NCI-H446 treated with DMSO at 0.1 percent for 48 hours (cell line): ENCODE results near the gene STAT4.

Experiments
- DNase-seq: peaks from one replicate; lab custom pipeline; 2025; lab: John Stamatoyannopoulos, UW

The STAT4 gene

GRCh38 chr2:191043438-191043837, 107.4 kb downstream of the STAT4 start:
- DNase-seq = no peak

GRCh38 chr2:191041418-191042161, 109.2 kb downstream of the STAT4 start:
- DNase-seq = no peak

DNA sequence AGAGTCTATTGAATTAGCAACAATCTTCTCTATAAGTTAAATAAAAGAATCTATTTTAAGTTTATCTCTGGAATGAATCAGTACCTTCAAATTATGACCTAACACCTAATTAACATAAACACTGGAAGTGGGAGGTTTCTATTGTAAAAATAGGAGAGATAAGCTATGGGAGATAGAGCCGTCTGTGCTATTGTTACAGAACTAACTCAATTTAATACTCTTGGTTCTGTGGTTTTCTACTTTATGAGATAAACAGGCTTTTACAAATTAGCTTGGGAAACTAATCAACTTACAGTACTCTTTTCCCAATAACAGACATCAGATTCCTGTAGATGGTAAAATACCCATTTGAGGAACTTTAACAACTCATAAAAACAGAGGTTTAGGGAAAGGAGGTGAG, 111.2 kb downstream of the STAT4 start:
- DNase-seq = no peak

DNA sequence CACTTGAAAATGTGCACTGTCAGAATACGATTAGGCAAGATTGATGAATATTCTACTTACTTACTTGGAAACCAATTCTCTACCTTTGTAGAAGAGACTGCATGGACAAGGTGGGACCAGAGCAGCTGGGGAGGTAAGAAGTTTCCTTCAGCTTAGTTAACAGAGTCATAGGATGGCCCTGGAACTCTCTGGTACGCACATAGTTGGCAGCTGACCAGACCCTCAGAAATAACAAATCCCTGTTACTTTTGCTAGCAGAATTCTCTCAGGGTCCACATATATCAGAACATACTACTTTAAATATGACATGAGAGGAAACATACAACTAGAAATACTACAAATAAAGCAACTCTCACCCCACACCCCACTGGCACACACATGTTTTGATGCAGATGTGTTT, 112.1 kb downstream of the STAT4 start:
- no peak for DNase-seq

DNA sequence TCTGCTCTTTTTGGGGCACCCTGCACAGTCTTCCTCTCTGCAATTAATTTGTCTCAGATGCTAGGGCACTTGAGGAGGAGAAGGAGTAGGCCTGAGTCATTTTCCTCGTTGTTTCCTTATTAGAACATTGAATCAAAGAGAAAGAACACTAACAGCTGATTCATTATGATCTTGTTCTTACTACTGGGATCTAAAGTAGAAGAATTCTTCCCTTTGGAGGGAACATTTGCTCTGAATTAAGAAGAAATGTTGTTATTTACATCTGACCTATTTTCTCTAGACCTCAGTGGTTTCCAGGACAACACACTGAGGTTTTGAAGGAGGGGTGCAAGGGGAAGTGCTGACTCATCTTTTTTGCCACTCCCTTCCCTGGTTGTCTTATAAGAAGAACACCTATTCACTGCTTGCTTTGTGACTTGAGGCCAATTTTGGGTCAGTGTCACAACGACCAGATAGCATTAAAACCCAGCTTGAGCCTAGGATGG, 112.5 kb downstream of the STAT4 start:
- no peak for DNase-seq

GRCh38 chr2:191037351-191037750, 113.4 kb downstream of the STAT4 start:
- DNase-seq = no peak

- no peak for DNase-seq
Observed at GRCh38 chr2:191036363-191036762, 114.4 kb downstream of the STAT4 start.

DNA sequence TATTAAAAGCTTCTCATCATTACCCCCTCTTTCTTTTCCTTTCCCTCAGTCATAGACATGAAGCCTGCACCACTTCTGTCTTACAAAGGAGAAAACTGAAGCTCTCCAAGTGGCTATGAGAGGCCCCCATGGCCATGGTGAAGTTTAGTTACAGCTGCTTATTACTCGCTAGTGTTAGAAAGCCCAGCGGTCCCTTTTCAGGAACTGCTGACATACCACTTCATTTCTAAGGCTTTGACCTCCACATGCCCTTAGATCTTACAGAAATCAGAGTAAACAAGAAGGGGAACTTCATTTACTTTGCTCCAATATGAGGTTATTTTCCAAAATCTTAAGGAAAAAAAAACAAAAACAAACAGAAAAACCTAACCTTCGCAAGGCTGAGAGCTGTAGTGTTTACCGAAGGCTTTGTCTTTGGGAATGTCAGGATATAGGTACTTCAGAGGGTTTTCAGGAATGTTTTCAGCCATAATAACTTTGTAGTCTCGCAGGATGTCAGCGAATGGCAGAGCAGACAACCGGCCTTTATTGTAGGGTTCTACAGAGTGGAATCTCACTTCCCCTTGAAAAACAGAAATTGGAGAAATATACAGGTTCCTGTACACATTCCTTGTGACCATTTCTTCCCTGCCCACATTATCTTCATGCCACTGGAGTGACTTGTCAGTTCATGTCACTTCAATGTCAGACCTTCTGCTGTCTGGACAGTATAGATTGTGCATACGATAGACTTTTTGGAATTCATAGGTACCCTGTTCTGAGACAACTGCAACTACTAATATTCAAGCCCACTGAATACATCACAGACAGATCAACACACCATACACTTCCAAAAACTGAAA, 118.0 kb downstream of the STAT4 start:
- DNase-seq = no peak

DNA sequence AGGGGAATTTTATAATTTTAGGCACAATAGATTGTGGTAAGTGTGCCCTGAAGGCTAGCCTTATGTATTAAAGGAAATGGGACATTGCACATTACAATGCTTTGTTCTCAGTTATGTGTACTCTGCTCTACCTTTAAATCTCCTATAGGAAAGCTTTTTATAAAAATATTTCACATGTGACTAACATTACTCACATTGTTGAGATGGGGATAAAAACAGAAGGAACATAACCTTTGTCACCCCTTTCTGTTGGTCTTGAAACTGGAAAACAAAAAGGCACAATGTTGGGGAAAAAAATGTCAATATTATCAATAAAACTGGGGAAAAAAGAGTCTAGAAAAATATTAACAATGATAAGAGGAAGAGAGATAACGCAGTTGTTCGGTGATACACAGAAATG, 119.5 kb downstream of the STAT4 start:
- no peak for DNase-seq

- DNase-seq = peak; percentile 11
Observed at GRCh38 chr2:191030521-191031154, 120.2 kb downstream of the STAT4 start.

DNA sequence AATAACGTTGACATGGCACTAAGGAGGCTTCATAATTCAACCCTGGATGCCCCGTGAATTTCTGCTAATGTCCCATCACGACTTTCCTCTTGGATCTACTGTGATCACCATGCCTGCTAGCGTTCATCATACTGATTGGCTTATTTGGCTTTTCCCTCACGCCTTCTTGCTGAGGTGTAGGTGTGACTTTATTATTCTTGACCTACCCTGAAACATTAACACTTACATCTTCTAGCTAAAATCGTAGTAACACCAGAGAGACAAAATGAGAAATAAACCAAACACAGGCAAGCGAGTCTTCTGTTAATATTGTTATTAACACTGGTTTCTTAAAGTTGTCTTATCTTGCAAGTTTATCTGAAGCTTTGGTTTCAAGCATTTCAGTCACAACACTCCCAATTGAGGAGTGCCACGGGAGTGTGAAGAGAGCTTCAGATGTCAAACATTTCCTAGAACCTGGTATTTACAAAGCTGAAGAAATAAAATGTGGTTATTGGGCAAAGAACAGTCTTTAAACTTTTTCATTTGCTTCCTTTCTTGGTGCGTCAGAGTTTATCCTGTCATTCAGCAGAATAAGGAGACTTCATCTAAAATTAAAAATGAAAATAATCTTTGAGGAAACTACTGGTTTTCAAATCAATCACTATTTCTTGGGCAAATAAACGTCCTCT, 121.4 kb downstream of the STAT4 start:
- no peak for DNase-seq

DNA sequence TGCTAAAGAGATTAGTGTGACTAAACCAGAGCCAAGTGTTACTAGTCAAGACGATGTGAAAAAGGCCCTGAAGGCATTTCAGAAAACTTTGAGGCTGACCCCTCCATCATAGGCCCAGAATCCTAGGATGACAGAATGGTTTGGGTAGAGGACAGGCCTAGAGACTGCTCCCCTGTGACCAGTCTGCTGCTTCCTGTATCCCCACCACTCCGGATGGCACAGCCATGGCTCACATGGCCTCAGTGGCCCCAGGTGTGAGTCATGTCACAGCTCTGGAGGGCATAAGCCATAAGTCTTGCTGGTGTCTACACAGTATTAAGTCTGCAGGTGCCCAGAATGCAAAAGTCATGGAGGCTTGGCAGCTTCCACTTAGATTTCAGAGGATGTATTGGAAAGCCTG, 124.4 kb downstream of the STAT4 start:
- DNase-seq = no peak

DNA sequence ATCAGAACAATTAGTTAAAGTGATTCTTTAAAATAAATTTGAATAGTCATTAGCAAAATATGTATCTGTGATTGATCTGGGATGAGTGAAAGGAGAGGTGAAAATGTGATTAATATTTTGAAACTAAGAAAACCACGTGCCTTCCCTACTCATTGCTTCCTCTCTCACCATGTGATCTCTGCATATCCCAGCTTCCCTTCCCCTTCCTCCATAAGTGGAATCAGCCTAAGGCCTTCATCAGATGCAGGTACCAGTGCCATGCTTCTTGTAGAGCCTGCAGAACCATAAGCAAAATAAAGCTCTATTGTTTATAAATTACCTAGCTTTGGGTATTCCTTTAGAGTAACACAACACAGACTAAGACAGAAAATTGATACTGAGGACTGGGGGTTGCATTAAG, 125.7 kb downstream of the STAT4 start:
- no peak for DNase-seq

DNA sequence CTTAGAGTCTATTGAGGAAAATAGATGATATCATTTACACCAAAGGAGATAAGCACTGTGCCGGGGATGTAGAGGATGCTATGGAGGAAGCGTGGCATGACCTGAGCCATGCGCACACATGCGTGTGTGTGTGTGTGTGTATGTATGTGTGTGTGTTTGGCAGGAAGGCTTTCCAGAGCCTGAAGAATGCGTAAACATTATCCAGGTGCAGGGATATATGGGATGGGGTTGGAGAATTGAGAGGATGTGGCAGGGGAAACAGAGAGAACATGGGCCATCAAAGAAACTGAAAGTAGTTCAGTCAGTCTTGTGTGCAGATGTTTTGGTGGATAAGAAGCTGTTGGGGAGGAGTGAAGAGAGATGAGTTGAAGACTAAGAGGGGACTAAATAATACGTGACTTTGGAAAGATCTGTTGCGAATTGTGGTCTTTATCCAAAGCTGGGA, 127.5 kb downstream of the STAT4 start:
- no peak for DNase-seq

DNA sequence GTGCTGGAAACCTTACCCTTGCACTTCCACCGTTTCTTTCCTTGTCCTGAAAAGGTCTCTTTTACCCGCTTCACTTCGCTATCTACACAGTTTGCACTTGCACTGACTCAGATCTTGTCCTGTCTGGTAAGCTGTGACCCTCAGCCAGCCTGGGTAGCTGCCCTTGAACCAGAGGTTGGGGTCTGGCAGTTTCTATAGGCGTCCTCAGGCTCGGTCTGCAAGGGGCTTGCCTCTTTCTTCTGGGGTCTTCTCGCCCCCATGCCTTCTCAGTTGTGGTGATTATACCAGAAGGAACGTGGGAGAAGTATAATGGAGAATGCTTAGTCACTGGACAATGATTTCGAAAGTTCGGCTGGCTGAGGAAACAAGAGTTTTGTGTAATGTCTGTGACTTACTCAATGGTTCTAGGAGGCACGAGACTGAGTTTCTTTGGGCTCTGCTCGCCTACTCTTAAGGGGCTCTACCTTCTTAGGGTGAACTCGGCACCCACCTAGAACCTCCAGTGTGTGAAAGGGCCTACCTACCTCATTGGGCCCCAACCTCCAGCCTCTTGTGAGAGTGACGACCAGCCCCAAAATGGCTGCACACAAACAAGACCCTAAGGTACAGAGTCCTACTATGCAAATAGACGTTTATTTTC, 129.9 kb downstream of the STAT4 start:
- no peak for DNase-seq

GRCh38 chr2:191020221-191020741, 130.5 kb downstream of the STAT4 start:
- peak; percentile 91 for DNase-seq

- no peak for DNase-seq
Observed at GRCh38 chr2:191019376-191019775, 131.4 kb downstream of the STAT4 start.

DNA sequence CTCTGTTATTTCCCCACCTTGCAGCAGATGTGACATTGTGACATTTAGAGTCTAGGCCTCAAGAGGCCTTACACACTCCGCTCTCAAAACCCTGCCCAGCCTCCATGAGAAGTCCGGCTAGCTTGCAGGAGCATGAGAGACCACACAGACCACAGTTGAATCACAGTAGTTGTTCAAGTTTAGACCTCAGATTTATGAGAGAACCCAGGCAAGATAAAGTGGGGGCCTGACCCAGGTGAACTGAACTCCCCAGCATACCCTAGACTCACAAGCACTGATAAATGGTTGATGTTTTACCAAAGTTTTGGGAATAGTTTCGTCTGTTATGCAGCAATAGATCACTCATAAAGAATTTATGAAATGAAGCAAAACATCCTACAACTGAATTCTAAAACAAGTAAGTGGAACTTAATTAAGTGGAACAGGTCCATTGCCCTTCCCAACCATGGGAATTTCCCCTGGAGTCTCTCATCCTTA, 132.1 kb downstream of the STAT4 start:
- DNase-seq = no peak

DNA sequence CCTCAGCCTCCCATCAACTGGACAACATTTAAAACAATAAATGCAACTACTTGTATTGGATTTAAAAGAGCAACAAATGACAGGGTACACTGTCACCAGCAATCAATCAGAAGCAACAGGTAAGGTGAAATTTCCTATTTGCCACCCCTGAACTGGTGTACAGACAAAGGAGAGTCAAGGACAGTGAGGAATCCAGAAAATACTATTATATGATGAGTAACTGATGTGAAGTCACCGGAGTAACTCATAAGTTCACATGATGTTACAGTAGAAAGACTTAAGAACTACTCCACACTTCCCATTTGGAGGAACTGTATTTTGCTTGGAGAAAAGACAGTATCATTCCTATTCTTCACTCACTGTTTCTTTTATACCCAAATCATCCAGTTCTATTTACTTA, 132.7 kb downstream of the STAT4 start:
- no peak for DNase-seq

- no peak for DNase-seq
Observed at GRCh38 chr2:191015831-191016230, 135.0 kb downstream of the STAT4 start.

- no peak for DNase-seq
Observed at GRCh38 chr2:191015239-191015638, 135.6 kb downstream of the STAT4 start.
